ENCODE measurements around the gene LRRC63.
"Not testable (repeated sequence)": the region's sequence is repeated elsewhere in the genome, so short reads cannot be mapped to it uniquely, and the experiment has no call there.

Gene LRRC63

DNA sequence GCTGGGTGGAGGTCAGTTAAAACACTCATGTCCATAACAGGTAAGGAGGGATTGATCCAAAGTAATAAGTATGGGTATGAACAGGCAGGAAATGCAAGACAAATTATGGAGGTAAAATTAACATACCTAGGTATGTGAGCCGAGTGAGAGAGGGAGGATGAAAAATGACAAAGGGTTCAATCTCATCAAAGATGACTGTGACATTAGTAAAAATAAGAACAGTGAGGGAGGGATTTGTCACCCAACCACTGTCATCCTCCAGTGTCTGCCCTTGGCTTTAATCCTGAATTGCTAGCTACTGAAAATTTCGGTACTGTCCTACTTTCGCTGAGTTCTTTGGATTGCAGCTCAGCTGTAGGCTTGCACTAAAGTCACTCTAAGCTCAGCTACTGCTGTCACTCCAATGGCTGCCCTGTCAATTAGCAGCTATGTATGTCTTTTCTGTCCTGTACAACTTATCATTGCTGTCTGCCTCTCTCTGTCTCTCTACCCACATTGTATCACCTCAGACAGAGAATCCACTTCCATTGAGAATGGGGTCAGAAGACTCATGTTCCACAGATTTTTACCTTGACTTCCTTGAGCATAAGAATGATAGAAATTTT lies 62.5 kb downstream of the LRRC63 start:
- no peak for DNase-seq

DNA sequence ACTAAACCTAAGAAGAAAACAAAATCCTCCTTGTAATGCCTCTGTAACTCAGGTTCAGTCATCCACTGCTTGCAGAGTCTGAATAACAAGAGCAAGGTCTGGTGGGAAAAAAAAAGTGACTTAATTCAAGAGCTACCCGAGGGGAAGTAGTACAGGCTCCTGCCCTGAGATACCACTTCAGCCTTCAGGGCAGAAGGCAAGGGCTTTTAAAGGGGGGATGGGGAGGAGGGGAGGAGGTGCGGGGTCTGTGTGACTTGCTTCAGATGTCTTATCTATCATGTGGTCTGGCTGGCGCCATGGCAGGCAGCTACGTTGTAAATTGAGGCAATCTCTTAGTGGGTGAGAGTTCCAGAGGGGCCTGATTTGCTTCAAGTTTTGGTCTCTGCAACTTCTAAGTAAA lies 66.7 kb downstream of the LRRC63 start:
- DNase-seq, result no peak

DNA sequence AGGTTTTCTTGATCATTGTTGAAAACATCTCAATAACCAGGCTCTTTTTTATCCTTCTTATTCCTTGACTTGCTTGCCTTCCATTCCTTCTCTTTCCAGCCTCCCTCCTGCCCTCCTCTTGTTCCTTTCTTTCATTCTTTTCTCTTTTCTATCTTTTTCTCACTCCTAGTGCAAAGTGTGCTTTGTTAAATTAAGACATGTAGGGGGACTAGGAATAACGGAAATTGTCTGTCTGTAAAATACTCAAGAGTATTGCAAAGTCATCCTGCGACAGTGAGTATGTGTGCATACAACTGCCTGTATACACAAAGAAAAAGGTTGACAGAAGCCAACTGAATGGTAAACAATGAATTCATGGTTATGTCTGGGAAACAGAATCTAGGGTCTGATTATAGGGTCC lies 70.1 kb downstream of the LRRC63 start:
- DNase-seq, result no peak

DNA sequence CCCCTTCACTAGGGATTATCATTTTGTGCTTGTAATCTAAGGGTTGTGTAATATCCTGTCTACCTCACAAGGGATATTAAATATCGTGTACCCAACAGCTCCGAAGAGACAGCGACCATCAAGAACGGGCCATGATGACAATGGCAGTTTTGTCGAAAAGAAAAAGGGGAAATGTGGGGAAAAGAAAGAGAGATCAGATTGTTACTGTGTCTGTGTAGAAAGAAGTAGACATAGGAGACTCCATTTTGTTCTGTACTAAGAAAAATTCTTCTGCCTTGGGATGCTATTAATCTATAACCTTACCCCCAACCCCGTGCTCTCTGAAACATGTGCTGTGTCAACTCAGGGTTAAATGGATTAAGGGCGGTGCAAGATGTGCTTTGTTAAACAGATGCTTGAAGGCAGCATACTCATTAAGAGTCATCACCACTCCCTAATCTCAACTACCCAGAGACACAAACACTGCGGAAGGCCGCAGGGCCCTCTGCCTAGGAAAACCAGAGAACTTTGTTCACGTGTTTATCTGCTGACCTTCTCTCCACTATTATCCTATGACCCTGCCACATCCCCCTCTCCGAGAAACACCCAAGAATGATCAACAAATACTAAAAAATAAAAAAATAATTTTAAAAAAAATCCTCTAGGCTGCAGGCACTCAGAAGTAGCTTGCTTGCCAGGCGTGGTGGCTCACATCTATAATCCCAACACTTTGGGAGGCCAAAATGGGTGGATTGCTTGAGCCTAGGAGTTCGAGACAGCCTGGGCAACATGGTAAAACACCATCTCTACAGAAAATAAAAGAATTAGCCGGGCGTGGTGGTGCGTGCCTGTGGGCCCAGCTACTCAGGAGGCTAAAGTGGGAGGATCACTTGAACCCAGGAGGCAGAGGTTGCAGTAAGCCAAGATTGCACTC lies 72.4 kb downstream of the LRRC63 start:
- DNase-seq, result not testable (repeated sequence)

DNA sequence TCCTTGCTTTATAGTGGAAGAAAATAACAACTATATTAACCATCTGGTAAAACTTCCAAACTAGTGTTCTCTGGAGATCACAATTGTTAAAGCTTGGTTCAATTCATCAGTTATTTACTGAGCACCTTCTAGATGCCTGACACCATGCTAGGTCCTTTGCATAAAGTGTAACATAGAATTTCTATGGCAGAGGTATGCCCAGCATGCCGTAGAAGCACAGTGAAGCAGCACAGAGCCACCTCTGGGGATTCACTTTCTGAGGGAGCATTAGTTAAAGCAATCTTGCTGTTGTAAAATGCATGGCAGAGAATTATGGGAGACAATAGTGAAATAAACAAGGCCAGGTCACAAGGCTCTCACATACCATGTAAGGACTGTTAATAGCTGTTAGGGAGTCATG lies 75.2 kb downstream of the LRRC63 start:
- no peak for DNase-seq

DNA sequence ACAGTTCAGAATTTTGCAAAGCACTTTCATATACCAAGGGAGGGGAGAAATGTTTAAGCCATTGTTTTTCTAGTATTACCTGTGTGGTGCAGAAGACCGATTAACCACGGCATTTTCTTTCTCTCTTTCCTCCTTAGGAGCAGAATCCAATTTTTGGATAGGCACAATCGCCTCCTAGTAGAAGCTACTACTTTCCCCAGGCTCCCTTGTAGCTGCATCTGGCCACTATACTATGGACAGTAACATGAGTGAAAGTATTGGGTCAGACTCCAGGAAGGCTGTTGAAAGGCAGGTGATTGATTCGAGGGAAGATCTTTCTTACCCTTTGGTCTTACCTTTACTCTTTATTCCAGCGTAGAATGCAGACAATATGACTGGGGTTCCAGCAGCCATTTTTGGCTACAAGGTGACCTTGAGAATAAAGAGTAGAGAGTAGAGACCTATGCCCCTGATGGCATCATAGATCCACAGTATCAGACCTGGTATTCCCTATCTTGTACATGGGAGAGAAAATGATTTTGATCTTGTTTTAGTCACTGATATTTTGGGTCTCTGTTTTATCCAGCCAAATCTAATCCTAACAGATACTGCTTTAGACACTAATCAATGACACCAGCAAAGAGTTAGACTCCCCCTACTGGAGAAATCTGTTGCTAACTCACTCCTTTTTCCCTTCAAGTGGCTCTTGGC lies 77.0 kb downstream of the LRRC63 start:
- DNase-seq, result no peak

DNA sequence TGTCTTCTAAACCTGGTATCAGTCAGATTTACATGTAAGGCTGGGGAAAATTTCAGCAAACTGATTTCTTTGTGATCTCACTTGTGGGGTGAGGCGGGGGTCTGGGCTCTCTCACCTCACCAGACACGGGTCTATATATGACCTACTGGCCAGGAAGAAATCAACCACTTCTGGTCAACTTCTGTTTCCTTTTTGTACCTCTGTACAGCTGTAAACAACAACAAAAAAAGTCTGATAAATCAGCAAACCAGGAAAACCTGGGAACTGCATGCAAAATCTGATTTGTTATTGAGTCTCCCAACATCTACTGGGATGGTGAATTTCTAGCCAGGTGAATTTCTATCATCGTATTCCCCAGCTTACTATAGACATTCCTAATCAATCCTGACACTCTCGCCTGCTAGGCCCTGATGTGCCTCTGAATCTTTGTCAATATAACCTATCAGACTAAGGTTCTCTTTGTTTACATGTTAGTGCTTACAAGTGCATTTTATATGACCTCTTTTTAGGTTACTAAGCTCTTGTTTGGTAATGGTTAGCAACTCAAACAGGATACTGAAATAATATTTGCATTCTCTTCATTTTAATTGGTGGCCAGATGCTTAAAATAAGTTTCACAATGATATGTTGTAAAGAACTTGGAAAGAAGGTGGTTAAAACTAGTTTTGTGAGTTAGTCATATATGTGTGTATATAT lies 77.7 kb downstream of the LRRC63 start:
- no peak for DNase-seq

DNA sequence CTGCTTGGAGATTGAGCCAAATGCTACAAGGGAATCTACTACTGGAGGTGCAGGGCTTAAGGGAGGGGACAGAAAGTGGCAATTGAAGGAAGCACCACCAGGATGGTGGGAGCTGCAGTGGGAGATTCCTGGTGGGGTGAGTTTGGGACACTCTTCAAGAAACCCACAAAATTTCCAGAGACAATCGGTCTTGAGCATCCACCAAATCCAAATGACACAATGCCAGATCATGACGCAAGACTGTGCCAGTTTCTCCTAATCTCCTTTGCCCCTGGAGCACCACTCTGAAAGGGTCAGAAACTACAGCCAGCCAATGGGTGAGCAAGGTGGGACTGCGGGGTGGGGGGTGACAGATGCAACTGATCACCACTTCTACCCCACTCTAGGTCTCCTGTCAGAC lies 78.7 kb downstream of the LRRC63 start:
- no peak for DNase-seq

DNA sequence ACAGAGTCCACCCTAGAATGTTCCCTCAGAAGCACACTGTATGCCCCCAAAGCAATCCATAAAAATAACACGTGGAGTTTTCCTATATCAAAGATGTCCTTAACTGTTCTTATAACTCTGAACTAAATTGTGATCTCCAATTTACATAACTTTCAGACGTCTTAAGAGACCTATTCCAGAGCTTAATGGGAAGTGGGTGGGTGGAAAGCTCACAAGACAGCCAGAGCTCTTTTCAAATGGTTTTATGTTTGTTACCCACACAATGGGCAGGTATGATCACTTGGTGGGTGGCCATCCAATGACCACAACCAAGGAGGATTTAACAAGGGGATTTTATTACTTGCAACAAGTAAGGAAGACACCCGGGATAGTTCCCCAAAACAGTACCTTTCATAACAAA lies 81.7 kb downstream of the LRRC63 start:
- DNase-seq, result no peak

DNA sequence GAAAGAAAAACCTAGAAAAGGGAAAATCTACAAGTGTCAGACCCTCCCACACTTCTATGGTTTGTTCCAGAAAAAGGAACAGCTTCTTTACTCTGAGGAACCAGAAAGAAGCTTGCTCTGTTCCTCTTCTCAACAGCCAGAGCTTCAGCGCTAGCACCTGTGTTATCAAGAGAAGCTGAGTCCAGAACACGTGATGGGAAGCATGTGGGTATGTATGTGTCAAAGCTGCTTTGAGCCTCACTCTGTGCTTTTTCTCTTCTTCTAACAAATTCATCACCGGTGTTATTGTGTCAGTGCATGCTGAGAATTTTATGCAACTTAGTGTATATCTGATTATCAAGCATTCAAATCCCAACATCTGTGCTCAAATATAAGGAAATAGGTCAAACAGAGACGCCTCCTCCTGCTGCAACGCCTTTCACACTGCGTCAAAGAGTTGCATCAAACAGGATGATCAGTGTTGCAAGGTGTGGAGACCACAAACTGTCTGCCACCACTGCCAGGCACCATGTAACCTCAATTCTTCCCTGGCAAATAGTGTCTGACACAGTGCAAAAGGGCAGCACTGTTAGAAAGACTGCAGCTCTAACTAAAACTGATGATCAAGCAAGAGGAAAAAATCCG lies 83.9 kb downstream of the LRRC63 start:
- no peak for DNase-seq

DNA sequence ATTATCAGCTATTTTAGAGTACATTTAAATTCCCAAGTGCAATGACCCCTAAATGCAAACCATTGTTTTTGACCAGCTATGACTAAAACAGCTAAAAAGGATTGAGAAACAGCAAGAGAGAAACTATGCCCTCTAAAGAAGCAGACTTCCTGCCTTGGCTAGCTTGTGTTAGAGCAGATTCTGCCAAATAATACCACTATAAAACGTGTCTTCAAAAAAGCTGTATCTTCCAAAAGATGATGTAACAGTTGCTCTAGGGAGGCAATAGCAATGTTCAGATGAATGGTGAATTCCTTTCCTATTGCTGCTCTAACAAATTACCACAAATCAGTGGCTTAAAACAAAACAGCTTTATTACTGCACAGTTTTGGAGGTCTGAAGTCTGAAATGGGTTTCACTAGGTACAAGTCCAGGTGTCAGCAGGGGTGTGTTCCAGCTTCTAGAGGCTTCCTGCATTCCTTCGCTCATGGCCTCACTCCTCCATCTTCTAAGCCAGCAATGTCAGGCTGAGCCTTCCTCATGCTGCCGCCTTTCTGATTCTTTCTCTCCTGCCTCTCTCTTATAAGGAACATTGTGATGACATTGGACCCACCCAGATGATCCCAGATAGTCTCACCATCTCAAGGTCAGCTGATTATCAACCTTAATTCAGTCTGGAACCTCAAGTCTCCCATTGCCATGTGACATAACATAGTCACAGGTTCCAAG lies 84.5 kb downstream of the LRRC63 start:
- DNase-seq, result no peak

DNA sequence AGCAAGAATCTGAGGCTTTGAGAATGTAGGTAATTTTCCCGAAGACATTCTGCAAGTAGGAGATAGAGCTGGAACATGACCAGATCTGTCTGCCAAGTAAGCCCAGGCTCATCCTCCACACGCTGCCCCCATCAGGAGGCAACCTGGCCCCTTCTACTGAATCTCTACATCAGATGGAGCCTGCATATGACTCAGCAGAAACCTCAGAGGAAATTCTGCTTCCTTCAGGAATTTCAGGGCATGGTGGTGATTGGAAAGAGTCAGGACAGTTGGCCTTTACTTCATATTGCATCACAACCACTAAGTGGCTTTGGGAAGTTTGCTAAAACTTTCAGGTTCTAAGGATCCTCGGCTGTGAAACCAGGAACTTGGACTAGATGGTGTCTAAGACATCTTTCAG lies 85.2 kb downstream of the LRRC63 start:
- no peak for DNase-seq

DNA sequence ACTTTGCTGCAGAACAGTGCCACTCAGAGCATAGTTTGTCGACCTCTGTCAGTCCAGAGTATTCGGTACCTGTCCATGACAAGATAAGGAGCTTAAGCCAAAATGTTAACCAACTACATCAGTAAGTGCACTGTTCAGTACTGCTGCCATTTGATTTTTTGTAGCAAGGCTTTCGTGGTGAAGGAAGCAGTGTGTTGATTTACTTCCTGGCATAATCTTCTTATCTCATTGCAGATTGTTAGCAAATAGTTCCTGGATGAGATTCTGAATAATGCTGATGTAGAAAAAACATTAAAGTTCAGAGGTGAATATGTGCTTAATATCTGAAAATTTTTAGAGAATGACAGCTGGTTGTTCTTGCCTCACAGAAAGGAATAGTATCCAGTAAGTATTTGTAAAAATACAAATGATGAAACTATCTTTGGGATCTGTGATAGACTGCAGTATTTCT lies 85.7 kb downstream of the LRRC63 start:
- no peak for DNase-seq

DNA sequence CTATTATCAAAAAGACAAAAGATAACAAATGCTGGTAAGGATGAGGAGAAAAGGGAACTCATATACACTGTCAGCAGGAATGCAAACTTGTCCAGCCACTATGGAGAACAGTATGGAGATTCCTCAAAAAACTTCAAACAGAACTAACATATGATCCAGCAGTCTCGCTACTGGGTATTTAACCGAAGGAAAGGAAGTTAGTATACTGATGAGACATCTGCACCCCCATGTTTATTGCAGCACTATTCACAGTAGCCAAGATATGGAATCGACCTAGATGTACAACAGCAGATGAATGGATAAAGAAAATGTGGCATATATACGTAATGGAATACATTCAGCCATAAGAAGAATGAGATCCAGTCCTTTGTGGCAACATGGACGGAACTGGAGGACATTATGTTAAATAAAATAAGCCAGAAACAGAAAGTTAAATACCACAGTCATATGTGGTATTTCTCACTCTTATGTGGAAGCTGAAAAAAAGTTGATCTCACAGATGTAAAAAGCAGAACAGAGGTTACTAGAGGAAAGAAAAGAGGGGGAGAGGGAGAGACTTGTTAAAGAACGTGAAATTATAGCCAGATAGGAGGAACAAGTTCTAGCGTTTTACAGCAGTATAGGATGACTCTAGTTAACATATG lies 92.1 kb downstream of the LRRC63 start:
- DNase-seq, result no peak

DNA sequence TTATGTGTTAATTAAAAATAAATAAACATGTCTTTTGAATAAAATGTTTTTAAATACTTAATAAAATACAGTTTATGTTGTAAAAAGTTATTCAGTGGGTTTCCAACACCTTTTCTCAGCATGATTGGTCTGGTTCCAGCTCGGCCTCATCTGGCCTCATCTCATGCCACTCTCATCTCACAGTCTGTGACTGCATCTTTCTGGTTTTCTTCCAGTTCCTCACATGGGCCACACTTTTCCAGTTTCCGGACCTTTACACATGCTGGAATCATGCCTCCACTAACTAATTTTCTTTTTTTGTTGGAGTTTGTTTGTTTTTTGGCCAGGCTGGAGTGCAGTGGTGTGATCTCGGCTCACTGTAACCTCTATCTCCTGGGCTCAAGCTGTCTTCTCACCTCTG lies 92.8 kb downstream of the LRRC63 start:
- no peak for DNase-seq

DNA sequence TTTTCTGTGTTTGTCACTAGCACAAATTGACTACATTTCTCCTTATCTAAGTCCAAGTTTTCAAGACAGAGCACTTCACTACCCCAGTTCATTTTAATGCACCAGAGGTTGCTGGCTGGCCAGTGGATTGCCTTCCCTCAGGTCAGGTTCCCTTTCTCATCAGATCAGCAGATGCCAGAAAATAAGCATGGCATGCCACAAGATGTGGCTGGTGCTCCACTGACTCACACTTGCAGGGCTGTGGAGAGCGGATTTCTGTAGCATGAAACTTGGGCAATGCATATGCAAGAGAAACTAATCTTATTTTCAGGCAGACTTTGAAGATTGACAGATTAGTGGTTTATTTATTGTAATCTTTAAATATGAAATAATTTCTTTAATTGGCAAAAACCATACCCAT lies 95.8 kb downstream of the LRRC63 start:
- no peak for DNase-seq

DNA sequence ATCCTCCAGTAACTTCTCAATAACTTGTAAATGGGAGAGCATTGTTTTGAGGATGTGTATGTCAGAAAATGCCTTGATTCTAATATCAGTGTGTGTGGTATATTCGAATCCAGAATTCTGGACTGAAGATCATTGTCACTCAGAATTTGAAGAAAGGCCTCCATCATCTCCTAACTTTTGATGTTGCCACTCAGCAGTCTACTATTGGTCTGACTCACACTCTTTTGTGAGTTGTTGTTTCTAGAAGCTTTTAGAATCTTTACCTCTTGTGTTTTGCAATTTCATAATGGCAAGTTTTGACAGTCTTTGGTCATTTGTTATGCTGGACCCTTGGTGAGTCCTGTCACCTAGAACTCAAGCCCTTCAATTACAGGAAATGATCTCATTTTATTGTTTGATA lies 98.3 kb downstream of the LRRC63 start:
- DNase-seq, result no peak

DNA sequence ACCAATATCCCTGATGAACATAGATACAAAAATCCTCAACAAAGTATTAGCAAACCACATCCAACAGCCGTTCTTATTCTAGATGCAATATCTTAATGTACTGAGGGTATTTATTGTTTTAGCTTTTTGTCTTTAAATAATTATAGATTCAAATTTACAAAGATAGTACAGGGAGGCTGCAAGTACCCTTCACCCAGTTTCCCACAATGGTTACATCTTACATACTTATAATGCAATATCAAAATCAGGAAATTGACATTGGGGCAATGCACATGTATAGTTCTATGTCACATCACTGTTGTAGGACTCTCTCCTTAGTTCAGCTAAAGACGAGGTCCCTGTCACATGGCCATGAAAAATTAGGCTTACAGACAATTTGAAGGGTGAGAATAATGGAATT lies 99.5 kb downstream of the LRRC63 start:
- no peak for DNase-seq

DNA sequence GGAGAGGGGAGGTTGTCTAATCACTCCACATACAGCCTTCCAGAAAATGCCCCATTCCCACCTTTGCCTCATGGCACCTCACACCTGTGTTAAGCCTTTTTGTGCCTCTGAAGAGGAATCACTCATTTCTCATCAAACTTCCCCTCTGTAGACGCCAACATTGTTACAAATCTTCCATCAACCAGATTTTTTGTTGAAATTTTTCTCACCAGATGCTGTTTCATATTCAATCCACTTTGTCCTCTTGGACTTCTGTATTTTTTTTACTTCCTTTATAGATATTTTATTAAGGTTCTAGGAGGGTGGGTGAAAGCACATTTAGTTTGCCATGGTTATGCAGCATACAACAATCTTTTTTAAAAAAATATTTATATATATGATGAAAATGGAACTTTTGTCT lies 101.3 kb downstream of the LRRC63 start:
- no peak for DNase-seq

DNA sequence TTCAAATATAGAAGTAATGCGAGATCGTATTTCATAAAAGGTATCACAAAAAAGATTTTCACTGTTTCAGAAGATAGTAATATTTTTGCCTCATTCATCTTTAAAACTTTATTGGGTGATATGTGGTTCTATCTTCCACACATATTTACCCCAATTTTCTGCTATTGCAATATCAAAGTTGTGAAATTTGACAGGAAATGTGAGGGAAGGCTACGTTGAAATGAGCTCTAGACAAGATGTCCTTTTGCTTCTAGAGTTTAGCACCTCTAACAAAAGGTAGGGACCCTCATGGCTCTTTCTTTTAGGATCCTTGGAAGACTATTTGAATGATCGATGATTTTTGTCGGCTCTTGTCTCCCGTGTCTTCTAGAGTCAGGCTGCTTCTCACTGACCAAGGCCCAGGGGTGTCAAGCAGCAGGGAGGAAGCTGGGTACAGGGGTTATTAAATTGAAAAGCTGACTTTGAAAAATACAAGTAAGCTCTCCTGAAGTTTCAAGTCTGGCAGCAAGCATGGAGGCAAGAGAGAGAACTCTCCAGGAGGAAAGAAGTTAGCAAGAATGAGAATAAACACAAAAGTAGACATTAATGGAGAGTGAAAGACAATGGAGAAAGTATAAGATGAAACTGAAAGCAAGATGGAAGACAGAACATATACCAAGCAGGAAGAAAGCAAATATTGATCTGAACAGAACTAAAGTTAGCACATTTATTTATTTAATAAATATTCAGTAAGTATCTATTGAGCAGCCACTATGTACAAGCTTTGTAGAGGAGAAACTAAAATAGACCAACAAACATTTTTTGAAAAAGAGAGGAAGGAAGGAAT lies 101.9 kb downstream of the LRRC63 start:
- no peak for DNase-seq

DNA sequence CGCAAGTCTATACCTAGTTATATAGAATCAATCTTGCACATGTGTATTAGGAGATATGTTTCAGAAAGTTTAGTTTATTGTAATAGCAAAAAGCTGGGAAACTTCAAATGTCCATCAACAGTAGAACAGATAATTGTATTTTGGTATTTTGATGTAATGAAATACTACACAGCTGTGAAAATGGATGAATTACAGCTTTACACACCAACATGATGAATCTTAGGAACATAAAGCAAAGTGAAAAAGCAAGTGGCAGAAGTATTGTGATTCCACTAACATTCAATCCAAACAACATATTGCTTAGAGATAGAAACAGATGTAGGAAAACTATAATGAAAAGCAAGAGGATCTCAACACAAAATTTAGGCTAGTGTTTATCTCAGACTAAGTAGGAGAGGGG lies 102.9 kb downstream of the LRRC63 start:
- DNase-seq, result no peak
